K562 (cell line): ENCODE data around the gene HIVEP1. TPM values are rescaled to one million over a fixed set of nuclear protein-coding genes. Genes with fewer than 3 reads are reported as not detected.

Experiments used
- ATAC-seq: fragments of 200-7000 bp; cut with Tn5 transposase; 3 replicates; pipeline ENCODE4 v1.9.1; 2020; ENCODE audit warnings: moderate library complexity
- BruUV-seq: library from RNA; stranded (reverse); fragments of 400-500 nt; replicated peaks from 2 replicates; lab custom pipeline; 2021; lab: Mats Ljungman, UMichigan
- CTCF ChIA-PET: fragments of 300-600 bp; formaldehyde crosslinking; extraction: SDS; loops from one replicate; lab custom pipeline; 2021; ENCODE audit warnings: low intra/inter-chr PET ratio; lab: Yijun Ruan, JAX
- POLR2A ChIA-PET: fragments of 300-600, 350-650 bp; sonication (Branson Sonifier 250); formaldehyde crosslinking; extraction: SDS; loops from one replicate; lab custom pipeline; 2021; ENCODE audit warnings: antibody characterized with exemption, inconsistent platforms; lab: Yijun Ruan, JAX
- DNase-seq, 4 experiments: peaks; one replicate each; pipeline versions ENCODE4 v3.0.0 to v3.0.0-alpha.2; 2011 to 2018; ENCODE audit warnings: low spot score in 3 of 4, mixed read lengths in 3 of 4; ENCODE audit errors: extremely low read depth in 1 of 4
- FAIRE-seq: peaks from 2 replicates; lab custom pipeline; 2011; peaks lifted over from hg19 to GRCh38; lab: Jason Lieb, UNC
- H2AFZ ChIP-seq: 2 replicates; pipeline ENCODE4 v1.6.0; 2011; ENCODE audit warnings: low read depth, low read length, control low read depth, inconsistent platforms
- H3K27ac ChIP-seq: fragments of 200-600 bp; 3 replicates; pipeline ENCODE4 v1.8.0; 2011; ENCODE audit warnings: low read depth, mild to moderate bottlenecking, control low read depth, inconsistent platforms, low read length, moderate library complexity, mixed read lengths; ENCODE audit errors: extremely low read depth
- H3K27me3 ChIP-seq, 2 experiments: fragments of 300-600 bp in 1 of 2; 2 replicates in 1 of 2; 3 replicates in 1 of 2; pipeline versions ENCODE4 v1.6.0 to v1.8.0; 2011; ENCODE audit warnings: inconsistent platforms in 2 of 2, low read length in 2 of 2, mild to moderate bottlenecking in 1 of 2, mixed read lengths in 1 of 2, moderate library complexity in 1 of 2; ENCODE audit not compliant: control insufficient read depth in 2 of 2, insufficient read depth in 2 of 2
- H3K36me3 ChIP-seq: fragments of 300-600 bp; 3 replicates; pipeline ENCODE4 v1.8.0; 2011; ENCODE audit warnings: mild to moderate bottlenecking, low read length, inconsistent platforms; ENCODE audit not compliant: control insufficient read depth, insufficient read depth
- H3K4me1 ChIP-seq, 2 experiments: fragments of 200-600 bp in 1 of 2; replicated peaks in 1 of 2; 2 replicates in 1 of 2; 3 replicates in 1 of 2; pipeline versions ENCODE4 v1.5.1 to v1.8.0; 2011; ENCODE audit warnings: inconsistent platforms in 2 of 2, low read length in 2 of 2, mild to moderate bottlenecking in 1 of 2, mixed read lengths in 1 of 2, moderate library complexity in 1 of 2; ENCODE audit not compliant: control insufficient read depth in 2 of 2, insufficient read depth in 2 of 2
- H3K4me2 ChIP-seq: 2 replicates; pipeline ENCODE4 v1.6.1; 2011; ENCODE audit warnings: low read length, control low read depth, inconsistent platforms, mixed read lengths; ENCODE audit not compliant: insufficient read depth
- H3K4me3 ChIP-seq: fragments of 200-600 bp; sonication (generic), shearing (Covaris generic); 2 replicates; pipeline ENCODE4 v1.5.1; 2016; ENCODE audit warnings: control low read depth, inconsistent platforms
- H3K79me2 ChIP-seq: fragments of 200-600 bp; 3 replicates; pipeline ENCODE4 v1.8.0; 2011; ENCODE audit warnings: low read length, inconsistent platforms; ENCODE audit not compliant: control insufficient read depth, insufficient read depth
- H3K9ac ChIP-seq, 2 experiments: 2 replicates each; pipeline versions ENCODE4 v1.6.0 to v1.6.1; 2011; ENCODE audit warnings: low read depth in 2 of 2, low read length in 2 of 2, control low read depth in 1 of 2, inconsistent platforms in 1 of 2, mild to moderate bottlenecking in 1 of 2, mixed read lengths in 1 of 2; ENCODE audit not compliant: insufficient read depth in 1 of 2
- H3K9me1 ChIP-seq: one replicate; pipeline ENCODE4 v1.6.0; 2011; ENCODE audit warnings: inconsistent platforms, mild to moderate bottlenecking, low read length, moderate library complexity; ENCODE audit not compliant: control insufficient read depth, insufficient read depth
- H3K9me3 ChIP-seq: replicated peaks from 2 replicates; pipeline ENCODE4 v1.5.1; 2011; ENCODE audit warnings: low read depth, low read length, inconsistent platforms; ENCODE audit not compliant: control insufficient read depth, insufficient read depth
- H4K20me1 ChIP-seq: replicated peaks from 2 replicates; pipeline ENCODE4 v1.6.1; 2011; ENCODE audit warnings: low read length, inconsistent platforms, mixed read lengths; ENCODE audit not compliant: control insufficient read depth, insufficient read depth
- CEBPB ChIP-seq: fragments of 450-650 bp; IDR thresholded peaks from 2 replicates; pipeline ENCODE4 v1.6.1; 2016; ENCODE audit warnings: missing genetic modification characterization, missing compliant biosample characterization
- EHMT2 ChIP-seq: fragments of 450-650 bp; IDR thresholded peaks from 2 replicates; pipeline ENCODE4 v1.6.1; 2018; ENCODE audit warnings: antibody characterized with exemption
- EZH2 ChIP-seq: IDR thresholded peaks from 2 replicates; pipeline ENCODE4 v1.6.1; 2012; ENCODE audit warnings: low read depth, mild to moderate bottlenecking, inconsistent platforms, low read length, borderline replicate concordance
- HDAC8 ChIP-seq: fragments of 450-650 bp; IDR thresholded peaks from 2 replicates; pipeline ENCODE4 v1.6.1; 2016; ENCODE audit warnings: mild to moderate bottlenecking, missing genetic modification characterization, moderate library complexity, missing compliant biosample characterization
- KDM4B ChIP-seq, 2 experiments: fragments of 450-650 bp in 1 of 2; sonication (generic) in 1 of 2; IDR thresholded peaks; 2 replicates each; pipeline ENCODE4 v1.6.1; 2016 to 2017; ENCODE audit warnings: borderline replicate concordance in 2 of 2, antibody characterized with exemption in 1 of 2, low read depth in 1 of 2, mild to moderate bottlenecking in 1 of 2
- NFE2L1 ChIP-seq: fragments of 450-650 bp; IDR thresholded peaks from 2 replicates; pipeline ENCODE4 v1.6.1; 2016; ENCODE audit warnings: missing genetic modification characterization, low read depth, mild to moderate bottlenecking, missing compliant biosample characterization, moderate library complexity, borderline replicate concordance
- PHF20 ChIP-seq: fragments of 450-650 bp; IDR thresholded peaks from 2 replicates; pipeline ENCODE4 v1.6.1; 2018; ENCODE audit not compliant: partially characterized antibody
- WGBS: fragments of 100-300 bp; shearing (Covaris generic); methylation state at CpG from one replicate; pipeline ENCODE4 v1.1.6; 2016; ENCODE audit warnings: low coverage, mixed read lengths; ENCODE audit not compliant: insufficient coverage; ENCODE audit errors: missing lambda C conversion rate; 5-methylcytosine and 5-hydroxymethylcytosine counted together
- in situ Hi-C: fragments of 300-500 bp; cut with MboI; formaldehyde crosslinking; loops from 4 replicates; pipeline ENCODE4 v1.15.0; 2018; ENCODE audit warnings: inconsistent platforms, mixed read lengths
- intact Hi-C: fragments of 100-400 bp; cut with micrococcal nuclease; formaldehyde crosslinking; loops from 2 replicates; pipeline ENCODE4 v1.14.2; 2022
- polyA plus RNA-seq, 8 experiments: library from polyadenylated mRNA; depleted of rRNA in 4 of 8; stranded (reverse) in 5 of 8; unstranded in 3 of 8; fragments of >200 nt; fragmentation: Nextera tagmentation in 2 of 8; fragmentation: Illumina TruSeq in 1 of 8; extraction: Ambion mirVana in 2 of 8; extraction: Trizol in 1 of 8; gene quantifications; 2 replicates each; pipeline versions ENCODE4 v1.2.1 to v1.2.3, GENCODE V29; 2011 to 2014; ENCODE audit warnings: inconsistent platforms in 1 of 8, missing spikeins in 1 of 8
- total RNA-seq, 7 experiments: library from RNA; depleted of rRNA in 6 of 7; stranded (reverse); fragments of >200 nt in 6 of 7; fragmentation: Illumina TruSeq in 2 of 7; extraction: Trizol in 2 of 7; gene quantifications; 2 replicates each; pipeline versions ENCODE4 v1.2.1 to v1.2.3, GENCODE V29; 2011 to 2021; ENCODE audit warnings: low replicate concordance in 1 of 7
- TF ChIP-seq, protein P1 (sequence below), 2 experiments: fragments of 450-650 bp in 1 of 2; sonication (generic) in 1 of 2; formaldehyde crosslinking in 1 of 2; IDR thresholded peaks; 2 replicates each; pipeline versions ENCODE4 v1.7.1 to v1.9.0; 2016 to 2022; ENCODE audit warnings: inconsistent platforms in 1 of 2, mild to moderate bottlenecking in 1 of 2, missing genetic modification reagents in 1 of 2
- TF ChIP-seq, protein P2 (sequence below): sonication (generic); formaldehyde crosslinking; IDR thresholded peaks from 2 replicates; pipeline ENCODE4 v1.8.0; 2022; ENCODE audit warnings: mild to moderate bottlenecking, low read depth, missing genetic modification reagents

The HIVEP1 gene
- total and polyA plus RNA-seq, 9 of the 15 experiments (the other 6 are each of a cell fraction or from before 2014, with no cell fraction given) = 6.0 to 33.3 (median 21.7) TPM

DNA sequence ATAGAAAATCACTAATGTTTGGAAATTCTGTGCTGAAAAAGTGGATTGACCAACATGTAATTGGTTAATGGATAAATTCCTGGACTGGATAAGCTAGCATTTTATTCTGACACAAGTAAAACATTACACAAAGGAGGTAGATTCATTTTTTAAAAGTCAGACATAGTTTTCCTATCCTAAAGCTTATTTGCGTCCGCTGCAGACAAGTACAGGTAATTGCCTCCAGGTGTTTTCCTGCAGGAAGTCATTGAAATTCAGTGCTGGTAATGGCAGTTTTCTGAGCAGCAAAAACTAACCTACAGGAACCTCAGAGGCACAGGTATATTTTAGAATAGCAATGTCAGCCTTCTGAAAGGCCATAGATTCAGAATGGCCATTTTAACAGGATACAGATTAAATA, 20.0 kb upstream of the HIVEP1 start:
- H3K4me2 ChIP-seq = no peak overlapping the region
- FAIRE-seq (no peak), DNase-seq (no peak), ATAC-seq (no peak)
- CTCF ChIA-PET = no interaction called here
- H3K9ac ChIP-seq = no peak overlapping the region
- intact Hi-C loops = no loop called here
- 93% methylated on average over 2 of the region's 2 CpGs for WGBS
- H3K27me3 ChIP-seq = no peaks in the 10 kb centered on the region
- H3K79me2 ChIP-seq = no peaks in the 10 kb centered on the region
- H4K20me1 ChIP-seq = no peaks in the 10 kb centered on the region
- peak overlapping the region; percentile 23; the same call in 1 of the 2 replicates for H2AFZ ChIP-seq
- TF ChIP-seq EHMT2 = no peak
- TF ChIP-seq KDM4B (IDR thresholded peaks at IDR 0.05; ENCODE audit: borderline replicate concordance in 2 of 2, low read depth in 1 of 2) = no peak
- TF ChIP-seq NFE2L1 (tag) = no peak
- no peak for TF ChIP-seq CEBPB (tag)
- TF ChIP-seq, protein P1, sequence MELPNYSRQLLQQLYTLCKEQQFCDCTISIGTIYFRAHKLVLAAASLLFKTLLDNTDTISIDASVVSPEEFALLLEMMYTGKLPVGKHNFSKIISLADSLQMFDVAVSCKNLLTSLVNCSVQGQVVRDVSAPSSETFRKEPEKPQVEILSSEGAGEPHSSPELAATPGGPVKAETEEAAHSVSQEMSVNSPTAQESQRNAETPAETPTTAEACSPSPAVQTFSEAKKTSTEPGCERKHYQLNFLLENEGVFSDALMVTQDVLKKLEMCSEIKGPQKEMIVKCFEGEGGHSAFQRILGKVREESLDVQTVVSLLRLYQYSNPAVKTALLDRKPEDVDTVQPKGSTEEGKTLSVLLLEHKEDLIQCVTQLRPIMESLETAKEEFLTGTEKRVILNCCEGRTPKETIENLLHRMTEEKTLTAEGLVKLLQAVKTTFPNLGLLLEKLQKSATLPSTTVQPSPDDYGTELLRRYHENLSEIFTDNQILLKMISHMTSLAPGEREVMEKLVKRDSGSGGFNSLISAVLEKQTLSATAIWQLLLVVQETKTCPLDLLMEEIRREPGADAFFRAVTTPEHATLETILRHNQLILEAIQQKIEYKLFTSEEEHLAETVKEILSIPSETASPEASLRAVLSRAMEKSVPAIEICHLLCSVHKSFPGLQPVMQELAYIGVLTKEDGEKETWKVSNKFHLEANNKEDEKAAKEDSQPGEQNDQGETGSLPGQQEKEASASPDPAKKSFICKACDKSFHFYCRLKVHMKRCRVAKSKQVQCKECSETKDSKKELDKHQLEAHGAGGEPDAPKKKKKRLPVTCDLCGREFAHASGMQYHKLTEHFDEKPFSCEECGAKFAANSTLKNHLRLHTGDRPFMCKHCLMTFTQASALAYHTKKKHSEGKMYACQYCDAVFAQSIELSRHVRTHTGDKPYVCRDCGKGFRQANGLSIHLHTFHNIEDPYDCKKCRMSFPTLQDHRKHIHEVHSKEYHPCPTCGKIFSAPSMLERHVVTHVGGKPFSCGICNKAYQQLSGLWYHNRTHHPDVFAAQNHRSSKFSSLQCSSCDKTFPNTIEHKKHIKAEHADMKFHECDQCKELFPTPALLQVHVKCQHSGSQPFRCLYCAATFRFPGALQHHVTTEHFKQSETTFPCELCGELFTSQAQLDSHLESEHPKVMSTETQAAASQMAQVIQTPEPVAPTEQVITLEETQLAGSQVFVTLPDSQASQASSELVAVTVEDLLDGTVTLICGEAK (IDR thresholded peaks at IDR 0.05) = no peak
- TF ChIP-seq, protein P1 (CRISPR knock-in tag; IDR thresholded peaks at IDR 0.05) = no peak
- no peak for TF ChIP-seq PHF20
- TF ChIP-seq, protein P2, sequence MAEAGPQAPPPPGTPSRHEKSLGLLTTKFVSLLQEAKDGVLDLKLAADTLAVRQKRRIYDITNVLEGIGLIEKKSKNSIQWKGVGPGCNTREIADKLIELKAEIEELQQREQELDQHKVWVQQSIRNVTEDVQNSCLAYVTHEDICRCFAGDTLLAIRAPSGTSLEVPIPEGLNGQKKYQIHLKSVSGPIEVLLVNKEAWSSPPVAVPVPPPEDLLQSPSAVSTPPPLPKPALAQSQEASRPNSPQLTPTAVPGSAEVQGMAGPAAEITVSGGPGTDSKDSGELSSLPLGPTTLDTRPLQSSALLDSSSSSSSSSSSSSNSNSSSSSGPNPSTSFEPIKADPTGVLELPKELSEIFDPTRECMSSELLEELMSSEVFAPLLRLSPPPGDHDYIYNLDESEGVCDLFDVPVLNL (CRISPR knock-in tag) = no peak
- TF ChIP-seq HDAC8 (tag) = no peak
- TF ChIP-seq EZH2 = no peak
- H3K9me1 ChIP-seq = no peaks in the 10 kb centered on the region
- H3K36me3 ChIP-seq = no peaks in the 10 kb centered on the region
- POLR2A ChIA-PET = interaction anchor here (0.6 to 1.4 kb wide), 3 partner anchors 9 to 779 kb away, joined by 3 to 6 read pairs (median 3); no protein-coding TSS in a partner anchor
- no peak overlapping the region for H3K27ac ChIP-seq
- H3K9me3 ChIP-seq = no peaks in the 10 kb centered on the region
- no peak overlapping the region for H3K4me3 ChIP-seq
- BruUV-seq = no TSS peak
- H3K4me1 ChIP-seq = peaks cover 0 to 5% of the 10 kb centered on the region in 2 experiments; a peak in 3 of 5 replicates
- in situ Hi-C loops = no loop called here
